Glomerular visceral epithelial cell (primary cell): ENCODE data around the gene SOS1.
"Not testable (repeated sequence)": the region's sequence is repeated elsewhere in the genome, so short reads cannot be mapped to it uniquely, and the experiment has no call there.

Source experiments
- DNase-seq: peaks from one replicate; pipeline ENCODE4 v3.0.0-alpha.2; 2016; ENCODE audit errors: extremely low spot score

The SOS1 gene

DNA sequence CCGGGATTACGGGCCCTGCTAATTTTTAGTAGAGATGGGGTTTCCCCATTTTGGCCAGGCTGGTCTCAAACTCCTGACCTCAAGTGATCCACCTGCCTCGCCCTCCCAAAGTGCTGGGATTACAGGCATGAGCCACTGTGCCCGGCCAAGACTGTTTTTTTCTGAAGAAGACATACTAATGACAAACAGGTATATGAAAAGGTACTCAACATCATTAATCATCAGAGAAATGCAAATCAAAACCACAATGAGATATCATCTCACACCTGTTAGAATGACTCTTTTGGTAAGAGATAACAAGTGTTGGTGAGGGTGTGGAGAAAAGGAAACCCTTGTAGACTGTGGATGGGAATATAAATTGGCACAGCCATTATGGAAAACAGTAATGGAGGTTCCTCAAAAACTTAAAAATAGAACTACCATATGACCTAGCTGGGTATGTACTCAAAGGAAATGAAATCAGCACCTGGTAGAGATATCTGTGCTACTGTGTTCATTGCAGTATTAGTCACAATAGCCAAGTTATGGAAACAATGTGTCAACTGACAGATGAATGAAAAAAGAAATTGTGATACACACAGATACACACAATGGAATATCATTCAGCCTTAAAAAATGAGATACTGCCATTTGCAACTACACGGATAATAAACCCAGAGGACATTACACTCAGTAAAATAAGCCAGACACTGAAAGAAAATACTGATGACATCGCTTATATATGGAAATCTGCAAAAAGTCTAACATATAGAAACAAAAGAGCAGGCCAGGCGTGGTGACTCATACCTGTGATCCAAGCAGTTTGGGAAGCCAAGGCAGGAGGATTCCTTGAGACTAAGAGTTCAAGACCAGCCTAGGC is 20.8 kb downstream of the SOS1 start:
- no peak for DNase-seq

DNA sequence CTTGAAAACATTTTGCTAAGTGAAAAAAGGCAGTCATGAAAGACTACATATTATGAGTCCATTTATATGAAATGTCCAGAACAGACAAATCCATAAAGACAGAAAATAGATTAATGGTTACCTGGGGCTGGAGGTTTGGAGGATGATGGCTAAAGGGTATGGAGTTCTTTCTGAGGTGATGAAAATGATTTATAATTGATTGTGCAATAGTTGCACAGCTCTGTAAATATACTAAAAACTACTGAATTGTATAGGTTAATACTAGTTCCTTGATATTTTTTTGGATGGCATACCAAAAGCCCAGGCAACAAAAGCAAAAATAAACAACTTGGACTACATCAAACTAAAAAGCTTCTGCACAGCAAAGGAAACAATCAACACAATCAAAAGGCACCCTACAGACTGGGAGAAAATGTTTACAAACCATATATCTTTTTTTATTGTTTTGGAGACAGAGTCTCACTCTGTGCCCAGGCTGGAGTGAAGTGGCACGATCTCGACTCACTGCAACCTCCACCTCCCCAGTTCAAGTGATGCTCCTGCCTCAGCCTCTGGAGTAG is 21.5 kb downstream of the SOS1 start:
- no peak for DNase-seq

DNA sequence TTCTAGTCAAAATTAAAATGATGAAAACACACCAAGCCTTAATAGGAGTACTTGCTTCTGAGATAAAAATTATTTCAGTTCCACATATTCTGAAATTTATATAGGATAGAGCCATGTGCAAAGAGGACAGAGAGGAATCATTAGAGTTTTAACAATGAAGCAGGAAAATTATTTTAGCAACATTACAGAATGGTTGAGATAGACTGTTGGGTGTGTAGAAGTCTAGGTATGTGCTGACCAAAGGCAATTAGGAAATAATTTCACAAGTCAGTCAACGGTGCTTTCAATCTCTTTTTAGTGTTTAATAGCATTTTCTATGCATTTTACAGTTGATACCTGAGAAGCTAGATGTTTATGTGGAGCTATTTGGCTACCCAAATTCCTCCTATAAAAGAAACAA is 25.2 kb downstream of the SOS1 start:
- no peak for DNase-seq

DNA sequence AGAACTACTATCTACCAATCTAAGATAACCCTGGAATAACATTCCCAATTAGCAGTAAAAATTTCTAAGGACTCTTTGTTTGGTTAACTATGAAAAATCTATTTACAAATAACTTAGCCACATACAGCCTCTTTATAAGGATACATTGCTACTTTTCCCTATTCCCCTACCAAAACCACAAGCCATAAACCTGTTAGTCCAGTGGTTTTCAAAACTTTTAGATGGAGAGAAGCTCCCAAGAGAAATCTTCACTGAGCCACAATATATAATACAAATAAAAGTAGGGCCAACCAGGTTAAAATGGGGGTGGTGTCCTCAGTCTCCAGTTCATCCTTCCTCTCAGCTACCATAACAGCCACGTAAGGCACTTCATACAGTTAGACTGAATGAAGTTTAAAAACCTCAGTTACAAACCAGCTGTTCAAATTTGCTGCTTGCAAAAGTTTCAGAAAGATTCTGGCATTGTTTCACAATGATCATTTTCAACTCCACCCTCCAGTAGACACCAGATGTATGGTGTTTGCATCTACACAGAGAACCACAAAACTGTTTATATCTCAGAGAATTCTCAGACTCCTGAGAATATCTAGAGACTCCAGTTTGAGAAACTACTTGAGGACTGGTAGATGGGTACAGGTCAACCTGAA is 26.0 kb downstream of the SOS1 start:
- DNase-seq, result no peak

DNA sequence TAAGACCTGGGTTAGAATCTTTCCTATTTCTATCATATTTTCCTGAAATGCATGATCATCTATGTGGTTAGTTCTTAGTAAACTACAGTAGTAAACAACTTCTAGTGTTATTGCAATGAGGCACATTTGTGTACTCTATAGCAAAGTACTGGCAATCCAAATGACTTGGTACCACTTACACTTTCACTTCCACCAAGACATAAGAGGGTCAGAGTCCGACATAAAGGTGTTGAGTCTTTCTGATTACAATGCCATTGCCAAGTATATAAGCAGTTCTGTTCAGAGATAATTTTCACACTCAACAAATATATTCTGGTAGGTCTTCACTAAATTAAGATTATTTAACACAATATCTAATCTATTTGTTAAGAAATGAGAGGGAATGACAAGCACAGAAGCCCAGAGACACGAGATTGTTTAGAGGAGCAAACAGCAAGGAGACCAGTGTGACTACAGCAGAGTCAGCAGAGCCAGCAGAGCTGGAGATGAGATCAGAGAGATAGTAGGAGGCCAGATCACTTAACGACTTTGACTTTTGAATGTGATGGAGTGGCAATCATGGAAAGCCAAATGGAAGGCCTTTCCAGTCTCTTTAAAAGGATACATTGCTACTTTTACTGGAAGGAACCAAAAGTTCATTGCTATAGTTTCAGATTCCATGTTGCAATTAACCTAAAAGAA is 27.5 kb downstream of the SOS1 start:
- no peak for DNase-seq

DNA sequence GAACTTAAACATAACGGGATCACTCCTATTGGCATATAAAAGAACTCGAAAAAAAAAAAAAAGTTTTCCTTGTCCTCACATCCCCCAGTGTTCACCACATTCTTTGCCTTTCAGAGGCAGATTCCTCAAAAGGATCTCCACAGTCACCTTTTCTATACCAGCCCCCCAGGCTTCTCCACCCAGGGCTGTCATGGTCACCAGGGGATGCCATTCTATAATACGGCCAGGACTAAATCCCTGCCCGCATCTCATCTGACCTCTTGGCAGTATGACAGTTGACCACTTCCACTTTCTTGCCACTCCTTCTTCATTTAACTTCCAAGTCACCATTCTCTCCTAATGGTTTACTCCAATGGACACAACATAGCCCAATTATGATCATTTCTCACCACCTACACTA is 29.3 kb downstream of the SOS1 start:
- no peak for DNase-seq

DNA sequence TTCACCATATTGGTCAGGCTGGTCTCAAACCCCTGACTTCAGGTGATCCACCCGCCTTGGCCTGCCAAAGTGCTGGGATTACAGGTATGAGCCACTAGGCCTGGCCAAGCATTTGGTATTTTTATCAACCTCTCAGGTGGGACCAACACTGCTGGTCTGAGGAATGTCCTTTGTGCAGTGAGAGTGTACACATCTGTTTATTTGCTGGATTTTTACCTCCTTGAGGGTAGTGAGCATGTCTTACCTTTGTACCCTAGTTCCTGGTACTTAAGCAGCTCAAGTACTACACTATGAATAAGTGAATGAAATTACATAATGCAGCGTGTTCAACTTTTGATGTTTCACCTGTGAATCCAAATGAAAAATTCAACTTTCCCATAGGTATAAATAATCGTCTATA is 29.8 kb downstream of the SOS1 start:
- DNase-seq, result no peak

DNA sequence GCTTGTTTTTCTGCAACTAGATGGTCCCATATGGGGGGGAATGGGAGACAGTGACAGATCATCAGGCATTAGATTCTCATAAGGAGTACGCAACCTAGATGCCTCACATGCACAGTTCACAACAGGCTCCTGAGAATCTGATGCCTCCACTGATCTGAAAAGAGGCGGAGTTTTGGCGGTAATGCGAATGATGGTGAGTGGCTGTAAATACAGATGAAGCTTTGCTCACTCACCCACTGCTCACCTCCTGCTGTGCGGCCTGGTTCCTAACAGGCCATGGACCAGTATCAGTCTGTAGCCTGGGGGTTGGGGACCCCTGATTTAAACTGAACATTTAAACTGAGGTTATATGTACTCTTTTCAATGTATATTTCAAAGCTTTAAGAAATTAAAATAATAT is 40.7 kb downstream of the SOS1 start:
- no peak for DNase-seq

DNA sequence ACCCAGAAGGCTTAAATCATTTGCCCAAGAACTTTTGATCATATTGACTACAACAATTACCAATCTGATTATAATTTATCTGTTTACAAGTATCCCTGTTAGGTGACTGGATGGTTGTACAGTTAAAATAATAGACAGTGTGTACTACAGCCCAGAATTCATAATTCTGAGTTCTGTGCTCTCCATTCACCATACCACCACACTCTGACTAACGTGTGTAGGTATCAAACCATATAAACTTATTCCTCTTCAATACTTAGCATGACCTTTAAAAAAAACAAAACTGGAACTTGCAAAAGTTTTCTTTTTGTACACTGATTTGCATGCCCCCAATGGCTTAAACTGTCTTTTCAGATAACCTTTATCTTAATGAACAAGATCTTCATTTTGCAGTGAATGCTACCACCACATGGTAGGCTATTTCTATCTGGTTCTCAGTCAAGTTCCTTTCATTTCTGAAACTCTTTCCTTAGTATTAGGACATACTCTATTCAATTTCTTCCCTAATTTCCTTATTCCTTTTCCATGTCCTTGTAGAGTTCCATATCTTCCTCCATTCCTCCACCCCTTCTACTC is 50.9 kb downstream of the SOS1 start:
- no peak for DNase-seq

DNA sequence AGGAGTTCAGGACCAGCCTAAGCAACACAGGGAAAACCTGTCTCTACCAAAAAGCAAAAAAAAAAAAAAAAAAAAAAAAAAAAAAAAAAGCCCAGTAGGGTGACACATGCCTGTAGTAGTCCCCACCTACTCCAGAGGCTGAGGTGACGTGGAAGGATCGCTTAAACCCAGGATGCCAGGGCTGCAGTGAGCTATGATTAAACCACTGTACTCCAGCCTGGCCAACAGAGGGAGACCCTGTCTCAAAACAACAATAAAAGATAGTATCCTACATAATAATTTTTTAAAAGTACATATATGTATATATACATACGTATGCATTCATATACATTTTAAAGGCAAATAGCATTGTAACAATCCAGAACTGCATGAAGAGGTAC is 51.7 kb downstream of the SOS1 start:
- no peak for DNase-seq

DNA sequence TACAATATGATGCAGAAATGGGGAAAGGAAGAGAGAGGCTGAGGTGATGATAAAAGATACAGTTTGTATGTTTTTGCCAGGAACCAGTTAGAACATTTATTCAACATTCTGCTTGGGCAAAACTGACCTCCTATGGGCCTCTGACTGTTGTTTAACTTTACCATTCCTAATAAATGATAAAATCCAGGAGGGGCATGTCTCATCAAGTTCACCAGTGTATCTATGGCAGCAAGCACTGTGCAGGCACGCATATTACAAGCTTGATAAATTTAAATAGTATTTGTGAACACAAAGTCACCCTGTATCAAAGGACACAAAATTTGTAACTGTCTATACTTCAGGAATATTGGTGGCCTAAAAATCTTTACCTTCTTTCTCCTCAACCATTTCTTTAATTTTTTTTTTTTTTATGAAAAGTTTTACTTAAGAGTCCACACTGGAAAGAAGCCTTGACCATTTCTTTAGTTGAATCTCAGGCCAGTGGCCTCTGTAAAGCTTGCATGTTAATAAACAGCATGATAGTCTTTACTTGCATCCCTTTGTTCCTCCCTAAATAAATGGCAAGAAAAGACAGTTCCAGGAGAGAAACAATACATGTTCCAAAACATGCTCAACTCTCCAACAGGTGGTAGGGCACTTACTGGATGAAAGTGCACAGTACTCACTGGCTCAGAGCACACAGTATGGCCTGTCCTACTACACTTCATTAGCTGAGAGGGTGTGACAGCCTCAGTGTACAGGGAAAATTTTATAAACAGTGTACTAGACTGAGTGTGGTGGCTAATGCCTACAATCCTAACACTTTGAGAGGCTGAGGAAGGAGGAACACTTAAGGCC is 52.3 kb downstream of the SOS1 start:
- DNase-seq, result no peak

DNA sequence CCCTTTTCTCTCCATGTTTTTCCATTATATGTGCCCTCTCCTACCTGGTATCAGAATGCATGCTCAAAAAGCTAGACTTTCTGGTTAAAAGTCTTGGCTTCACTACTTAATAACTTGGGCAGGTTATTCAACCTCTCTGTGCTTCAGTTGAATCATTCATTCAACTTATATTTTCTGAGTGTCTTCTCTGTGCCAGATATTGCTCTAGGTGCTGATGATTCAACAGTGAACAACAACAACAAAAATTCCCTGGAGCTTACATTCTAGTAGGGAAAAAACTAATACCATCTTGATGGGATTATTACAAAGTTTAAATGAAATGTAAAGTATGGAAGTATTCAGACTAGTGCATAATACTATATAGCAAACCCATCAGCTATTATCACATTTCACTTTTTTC is 55.2 kb downstream of the SOS1 start:
- DNase-seq, result no peak

DNA sequence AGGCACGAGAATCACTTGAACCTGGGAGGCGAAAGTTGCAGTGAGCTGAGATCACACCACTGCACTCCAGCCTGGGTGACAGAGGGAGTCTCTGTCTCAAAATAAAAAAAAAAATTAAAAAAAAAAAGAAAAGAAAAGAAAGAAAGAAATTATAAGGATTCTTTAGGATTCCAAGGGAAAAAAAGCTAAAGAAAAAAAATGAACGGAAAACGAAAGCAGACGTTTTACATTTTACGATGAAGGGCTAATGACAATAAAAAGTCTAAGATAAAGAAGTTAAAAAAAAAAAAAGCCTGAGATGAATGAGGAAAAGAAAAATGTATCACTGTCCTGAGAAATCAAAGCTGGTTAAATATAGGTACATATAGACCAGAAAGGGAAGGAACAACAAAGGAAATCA is 58.5 kb downstream of the SOS1 start:
- no peak for DNase-seq

DNA sequence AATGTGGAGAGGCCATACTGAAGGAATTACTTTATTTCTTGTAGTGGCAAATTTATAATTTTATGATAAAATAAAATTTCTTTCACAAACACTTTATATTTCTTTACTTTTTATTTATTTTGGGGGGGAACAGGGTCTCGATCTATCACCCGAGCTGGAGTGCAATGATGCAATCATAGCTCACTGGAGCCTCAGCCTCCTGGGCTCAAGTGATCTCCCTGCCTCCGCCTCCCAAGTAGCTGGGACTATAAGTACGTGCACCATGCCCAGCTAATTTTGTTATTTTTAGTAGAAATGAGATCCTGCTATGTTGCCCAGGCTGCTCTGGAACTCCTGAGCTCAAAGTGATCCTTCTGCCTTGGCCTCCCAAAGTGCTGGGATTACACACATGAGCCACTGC is 59.6 kb downstream of the SOS1 start:
- no peak for DNase-seq

DNA sequence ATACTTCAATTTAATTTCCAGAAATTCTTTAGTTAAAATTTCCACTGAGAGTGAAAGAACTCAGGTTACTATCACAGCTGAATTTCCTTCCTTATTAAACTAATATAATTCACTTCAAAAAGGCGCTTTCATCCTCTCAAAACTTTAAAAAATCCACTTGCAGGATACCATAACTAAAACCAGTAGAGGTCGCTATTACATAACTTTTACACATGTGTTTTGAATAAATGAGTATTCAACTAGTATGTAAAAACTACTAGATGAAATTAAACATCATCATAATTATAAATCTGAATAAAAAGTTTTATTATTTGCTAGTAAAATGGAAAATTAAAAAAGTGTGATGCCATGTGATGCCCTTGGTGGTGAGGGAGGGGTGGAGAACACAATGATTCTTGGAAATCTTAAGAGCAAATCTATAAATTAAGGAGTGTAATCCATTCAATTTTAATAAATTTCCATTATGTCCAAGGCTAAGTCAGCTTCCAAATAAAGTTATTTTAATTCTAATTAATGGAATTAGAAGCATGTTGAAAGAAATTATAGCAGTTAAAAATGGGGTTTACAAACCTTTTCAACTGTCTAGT is 61.4 kb downstream of the SOS1 start:
- peak; percentile 19 for DNase-seq

DNA sequence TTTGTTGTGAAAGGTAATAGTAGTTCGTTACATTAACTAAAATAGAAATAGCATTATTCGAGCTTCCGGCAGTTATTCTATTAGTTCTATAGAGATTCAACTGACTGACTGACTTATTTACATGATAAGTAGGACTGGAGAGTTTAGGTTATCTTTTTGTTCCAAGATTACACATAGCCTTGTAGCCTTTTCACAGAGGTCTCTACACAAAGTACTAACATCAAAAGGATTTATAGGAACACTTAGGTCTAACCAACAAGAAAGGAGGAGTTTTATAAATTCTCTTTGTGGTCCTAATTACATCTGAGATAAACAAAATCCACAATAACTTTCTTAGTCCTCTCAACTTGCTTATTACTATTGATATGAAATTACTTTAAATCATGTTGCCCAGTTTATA is 62.8 kb downstream of the SOS1 start:
- DNase-seq, result no peak

DNA sequence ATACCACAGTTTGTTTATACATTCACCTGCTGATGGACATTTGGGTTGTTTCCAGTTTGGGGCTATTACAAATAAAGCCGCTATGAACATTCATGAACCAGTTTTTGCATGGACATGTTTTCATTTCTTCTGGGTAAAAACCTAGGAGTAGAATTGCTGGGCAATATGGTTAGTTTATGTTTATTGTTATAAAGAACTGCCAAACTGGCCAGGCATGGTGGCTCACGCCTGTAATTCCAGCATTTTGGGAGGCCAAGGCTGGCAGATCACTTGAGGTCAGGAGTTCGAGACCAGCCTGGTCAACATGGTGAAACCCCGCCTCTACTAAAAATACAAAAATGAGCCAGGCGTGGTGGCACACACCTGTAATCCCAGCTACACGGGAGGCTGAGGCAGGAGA is 68.2 kb downstream of the SOS1 start:
- DNase-seq, result not testable (repeated sequence)

DNA sequence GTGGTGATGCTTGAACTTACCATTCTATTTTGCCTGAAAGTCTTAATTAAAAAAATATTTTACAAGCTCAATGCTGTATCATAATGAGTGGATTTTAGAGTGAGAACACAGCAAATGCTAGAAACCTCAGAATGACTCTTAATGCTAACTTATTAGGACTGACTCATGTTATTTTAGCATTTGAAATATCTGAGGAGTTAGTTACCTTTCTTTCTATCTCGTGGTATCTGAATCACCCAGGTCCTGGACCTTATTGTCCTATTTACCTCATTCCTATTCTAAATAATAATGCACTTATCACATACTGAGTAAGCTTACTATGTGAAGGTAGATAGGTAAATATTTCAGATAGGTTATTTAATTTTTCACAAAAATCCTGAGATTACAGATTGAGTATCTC is 70.7 kb downstream of the SOS1 start:
- no peak for DNase-seq

DNA sequence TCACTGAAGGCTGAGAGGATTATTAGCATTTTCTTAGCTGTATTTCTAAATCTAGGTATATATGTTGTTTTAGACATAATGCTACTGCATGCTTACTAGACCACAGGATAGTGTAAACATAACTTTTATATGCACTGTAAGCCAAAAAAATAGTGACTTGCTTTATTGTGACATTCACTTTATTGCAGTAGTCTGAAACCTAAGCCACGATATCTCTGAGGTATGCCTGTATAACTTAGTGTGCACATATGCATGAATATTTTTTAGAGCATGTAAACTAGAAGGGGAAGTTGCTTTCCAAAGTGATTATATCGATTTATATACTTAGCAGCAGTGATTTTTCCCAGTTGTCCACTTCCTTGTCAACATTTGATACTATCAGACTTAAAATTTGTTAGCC is 81.8 kb downstream of the SOS1 start:
- no peak for DNase-seq

DNA sequence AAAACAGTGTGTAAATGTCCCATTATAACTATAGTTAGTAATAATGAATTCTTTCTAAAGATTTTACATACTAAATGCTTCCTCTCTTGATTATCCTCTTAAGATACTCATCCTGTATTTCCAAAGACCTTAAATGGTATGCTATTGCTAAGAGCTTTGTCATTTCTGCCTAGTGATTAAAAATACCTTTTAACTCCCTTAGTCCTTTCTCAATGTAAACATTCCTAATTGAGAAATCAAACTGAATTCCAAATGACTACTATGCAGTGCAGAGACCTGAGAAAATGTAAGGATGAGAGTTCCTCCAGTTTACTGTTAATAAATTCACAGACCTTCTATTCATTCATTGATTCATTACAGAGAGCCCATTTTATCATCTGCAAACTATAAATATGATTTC is 86.9 kb downstream of the SOS1 start:
- DNase-seq, result no peak

DNA sequence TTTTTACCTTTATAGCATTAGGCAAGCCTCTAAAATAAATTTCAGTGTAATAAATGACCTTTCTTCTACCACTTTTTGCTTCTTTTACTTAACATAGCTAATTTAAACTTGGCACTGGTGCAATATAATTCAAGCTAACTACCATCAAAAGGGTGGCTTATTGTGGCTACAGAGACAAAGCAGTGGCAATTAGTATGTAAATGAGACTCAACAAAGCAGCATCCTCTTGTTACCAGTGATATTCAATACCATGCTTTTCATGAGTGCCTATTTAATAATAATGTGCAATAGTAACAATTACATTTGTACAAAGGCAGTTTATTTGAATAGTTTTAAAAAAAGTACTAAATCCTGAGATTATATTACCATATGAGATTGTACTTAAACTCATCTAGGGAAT is 93.4 kb downstream of the SOS1 start:
- DNase-seq, result no peak
